ENCODE measurements around the gene WBP2.
"Not testable (repeated sequence)": the region's sequence is repeated elsewhere in the genome, so short reads cannot be mapped to it uniquely, and the experiment has no call there.

The WBP2 gene

DNA sequence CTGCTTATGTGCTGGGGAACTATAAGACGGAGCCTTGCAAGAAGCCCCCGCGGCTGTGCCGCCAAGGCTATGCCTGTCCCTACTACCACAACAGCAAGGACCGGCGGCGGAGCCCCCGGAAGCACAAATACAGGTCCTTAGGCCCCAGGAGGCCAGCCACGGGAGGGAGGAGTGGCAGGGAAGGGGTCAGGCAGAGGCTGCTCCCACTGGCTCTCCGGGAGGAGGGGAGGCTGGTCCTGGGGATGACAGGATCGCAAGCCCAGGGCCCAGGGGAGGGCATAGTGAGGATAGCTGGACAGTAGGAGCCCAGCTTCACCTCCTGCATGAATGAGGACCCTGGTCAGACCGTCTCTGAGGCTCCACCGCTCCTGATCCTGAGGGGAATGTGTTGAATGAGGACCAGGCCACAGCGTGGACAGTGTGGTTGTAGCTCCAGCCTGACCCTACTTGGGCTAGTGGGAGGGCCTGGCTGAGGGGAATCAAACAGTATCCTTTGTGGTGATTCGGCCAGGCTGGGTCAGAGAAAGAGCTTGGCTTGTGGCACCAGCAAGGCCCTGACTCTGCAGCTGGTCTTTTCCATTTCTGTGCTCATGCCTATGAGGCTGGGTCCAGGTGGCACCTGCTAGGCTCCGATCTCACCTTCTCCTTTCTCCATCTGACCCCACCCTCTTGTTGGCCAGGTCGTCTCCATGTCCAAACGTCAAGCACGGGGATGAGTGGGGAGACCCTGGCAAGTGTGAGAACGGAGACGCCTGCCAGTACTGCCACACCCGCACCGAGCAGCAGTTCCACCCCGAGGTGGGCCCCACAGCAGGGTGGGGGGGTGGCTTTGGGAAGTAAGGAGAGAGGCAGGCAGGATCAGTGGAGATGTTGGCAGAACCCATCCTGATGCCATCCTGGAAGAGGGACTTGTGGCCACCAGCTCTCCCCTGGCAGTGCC lies 41.8 kb downstream of the WBP2 start:
- no peak for DNase-seq (ENCODE audit: low spot score)

- no peak for DNase-seq (ENCODE audit: low spot score)
Observed at GRCh38 chr17:75812096-75813013, 42.8 kb downstream of the WBP2 start.

GRCh38 chr17:75811174-75811573 lies 44.0 kb downstream of the WBP2 start:
- no peak for DNase-seq (ENCODE audit: low spot score)

- DNase-seq (ENCODE audit: low spot score): not testable (repeated sequence)
Observed at GRCh38 chr17:75810756-75811155, 44.4 kb downstream of the WBP2 start.

- no peak for DNase-seq (ENCODE audit: low spot score)
Observed at GRCh38 chr17:75810216-75810615, 44.9 kb downstream of the WBP2 start.

DNA sequence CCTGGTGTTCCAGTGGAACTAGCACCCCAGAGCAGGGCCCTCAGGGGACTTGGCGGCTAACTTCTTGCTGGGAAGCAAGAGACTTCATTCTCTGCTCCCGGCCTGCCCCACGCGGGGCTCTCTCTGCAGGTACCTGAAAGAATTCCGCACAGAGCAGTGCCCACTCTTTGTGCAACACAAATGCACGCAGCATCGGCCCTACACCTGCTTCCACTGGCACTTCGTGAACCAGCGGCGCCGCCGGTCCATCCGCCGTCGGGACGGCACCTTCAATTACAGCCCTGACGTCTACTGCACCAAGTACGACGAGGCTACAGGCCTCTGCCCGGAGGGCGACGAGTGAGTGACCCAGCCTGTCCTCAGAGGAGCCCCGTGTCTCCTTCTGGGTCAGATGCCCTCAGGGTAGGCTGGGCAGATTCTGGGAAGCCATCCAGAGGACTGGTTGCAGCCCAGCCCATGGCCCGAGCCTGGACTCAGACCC lies 45.5 kb downstream of the WBP2 start:
- no peak for DNase-seq (ENCODE audit: low spot score)

GRCh38 chr17:75808905-75809621 lies 46.1 kb downstream of the WBP2 start:
- no peak for DNase-seq (ENCODE audit: low spot score)

- no peak for DNase-seq (ENCODE audit: low spot score)
Observed at GRCh38 chr17:75808549-75808904, 46.6 kb downstream of the WBP2 start.

DNA sequence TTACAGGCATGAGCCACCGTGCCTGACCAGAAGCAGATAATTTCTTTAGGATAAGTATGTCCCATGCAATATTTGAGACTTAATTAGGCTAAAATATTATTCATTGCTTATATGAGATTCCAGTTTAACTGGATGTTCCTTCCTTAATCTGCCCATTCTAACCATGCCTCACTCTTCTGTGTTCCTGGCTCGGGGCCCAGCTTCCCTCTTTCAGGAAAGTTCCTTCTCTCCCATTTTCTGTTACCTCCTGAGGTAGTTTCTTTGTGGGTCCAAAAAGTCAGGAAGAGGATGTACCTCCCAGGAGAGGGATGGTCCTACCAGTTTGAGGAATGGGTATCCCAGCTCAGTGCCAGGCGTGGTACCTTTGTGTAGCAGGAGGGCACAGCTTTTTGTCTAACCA lies 47.3 kb downstream of the WBP2 start:
- DNase-seq (ENCODE audit: low spot score): no peak

DNA sequence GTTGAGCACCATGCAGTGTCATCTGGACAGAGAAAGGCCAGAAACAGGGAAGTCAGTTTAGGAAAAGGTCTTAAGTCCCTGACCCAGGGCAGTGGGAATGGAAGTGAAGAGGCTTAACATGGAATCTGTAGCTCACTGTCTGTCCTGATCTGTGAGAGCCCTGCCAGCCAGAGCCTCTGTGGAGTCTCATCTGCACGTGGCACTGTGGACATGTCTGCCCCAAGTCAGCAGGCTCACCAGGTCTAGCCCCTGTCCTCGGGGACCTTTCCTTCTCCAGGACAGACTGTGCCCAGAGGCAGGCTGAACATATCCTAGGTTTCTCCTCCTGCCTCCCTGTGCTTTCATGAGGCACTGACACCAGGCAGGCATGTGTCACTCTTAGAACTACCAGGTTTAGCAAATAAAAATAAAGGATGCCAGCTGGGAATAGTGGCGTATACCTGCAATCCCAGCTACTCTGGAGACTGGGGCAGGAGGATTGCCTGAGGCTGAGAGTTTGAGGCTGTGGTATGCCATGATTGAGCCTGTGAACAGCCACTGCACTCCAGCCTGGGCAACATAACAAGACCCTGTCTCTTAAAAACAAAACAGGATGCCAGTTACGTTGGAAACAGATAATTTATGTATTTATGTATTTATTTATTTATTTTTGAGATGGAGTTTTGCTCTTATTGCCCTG lies 48.2 kb downstream of the WBP2 start:
- DNase-seq (ENCODE audit: low spot score): no peak

DNA sequence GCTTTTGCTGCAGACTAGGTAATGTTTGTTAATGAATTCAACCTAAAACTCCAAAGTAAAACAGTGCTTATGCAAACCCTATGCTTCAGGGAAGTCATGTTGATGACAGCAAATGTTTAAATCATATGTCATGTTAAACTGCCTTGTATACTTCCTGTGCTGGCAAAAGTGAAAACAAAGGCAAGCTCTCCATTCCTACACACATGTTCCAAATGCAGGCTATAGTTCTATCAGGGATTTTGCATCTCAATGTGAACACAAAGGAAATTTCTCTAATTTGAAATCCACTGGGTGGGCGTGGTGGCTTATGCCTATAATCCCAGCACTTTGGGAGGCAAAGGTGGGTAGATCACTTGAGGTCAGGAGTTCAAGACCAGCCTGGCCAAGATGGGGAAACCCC lies 51.3 kb downstream of the WBP2 start:
- DNase-seq (ENCODE audit: low spot score): no peak

DNA sequence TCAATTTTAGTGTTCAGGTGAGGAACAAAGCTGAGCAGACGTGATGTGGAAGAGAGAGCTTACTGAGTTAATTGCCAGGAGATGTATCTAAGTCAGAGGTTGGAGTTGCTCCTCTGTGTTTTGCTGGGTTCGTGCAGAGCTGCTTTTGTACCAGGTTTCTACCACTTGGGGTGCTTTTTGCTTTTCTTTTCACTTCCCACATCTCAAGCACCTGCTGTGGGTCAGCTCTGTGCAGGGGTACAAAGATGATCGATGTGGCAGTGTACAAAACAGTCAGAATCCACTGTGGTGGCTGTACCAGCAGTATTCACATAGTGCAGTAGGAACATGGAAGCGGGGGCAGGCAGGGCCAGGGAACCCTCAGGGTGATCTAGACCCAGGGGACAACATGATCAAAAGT lies 55.7 kb downstream of the WBP2 start:
- no peak for DNase-seq (ENCODE audit: low spot score)

- no peak for DNase-seq (ENCODE audit: low spot score)
Observed at GRCh38 chr17:75795820-75796607, 59.1 kb downstream of the WBP2 start.

Data from RKO (cell line).